Stimulated activated CD8-positive, alpha-beta memory T cell treated with anti-CD3 and anti-CD28 coated beads, Interleukin-15, amount 100 ng/mL, for 1 hour (primary cell): ENCODE data around the gene CUL1.

Source experiments
- DNase-seq: peaks from one replicate; pipeline ENCODE4 v3.0.0-alpha.2; 2020; ENCODE audit warnings: low read depth

CUL1 gene

GRCh38 chr7:148698397-148699023 is at the start of gene CUL1:
Gene CUL1, plus strand, starts transcription at chr7:148698903. Its CDS starts 31,220 bp downstream, at chr7:148730123.
- peak; percentile 73 for DNase-seq

GRCh38 chr7:148650232-148650858 is 48.4 kb upstream of the CUL1 start:
- no peak for DNase-seq

GRCh38 chr7:148652773-148653172 is 45.9 kb upstream of the CUL1 start:
- no peak for DNase-seq

- DNase-seq = no peak
Measured at GRCh38 chr7:148657929-148658328, 40.8 kb upstream of the CUL1 start.

GRCh38 chr7:148661471-148661870 is 37.2 kb upstream of the CUL1 start:
- DNase-seq = no peak

- no peak for DNase-seq
Measured at GRCh38 chr7:148662646-148663045, 36.1 kb upstream of the CUL1 start.

- DNase-seq = no peak
Measured at GRCh38 chr7:148664324-148664723, 34.4 kb upstream of the CUL1 start.

- no peak for DNase-seq
Measured at GRCh38 chr7:148665221-148665620, 33.5 kb upstream of the CUL1 start.

GRCh38 chr7:148669927-148670326 is 28.8 kb upstream of the CUL1 start:
- no peak for DNase-seq

- DNase-seq = no peak
Measured at GRCh38 chr7:148670374-148670773, 28.3 kb upstream of the CUL1 start.

- no peak for DNase-seq
Measured at GRCh38 chr7:148670807-148671206, 27.9 kb upstream of the CUL1 start.

- DNase-seq = no peak
Measured at GRCh38 chr7:148672041-148672440, 26.7 kb upstream of the CUL1 start.

- DNase-seq = no peak
Measured at GRCh38 chr7:148674689-148675088, 24.0 kb upstream of the CUL1 start.

GRCh38 chr7:148676291-148676690 is 22.4 kb upstream of the CUL1 start:
- DNase-seq = no peak

GRCh38 chr7:148681821-148682220 is 16.9 kb upstream of the CUL1 start:
- DNase-seq = no peak

GRCh38 chr7:148684289-148684830 is 14.3 kb upstream of the CUL1 start:
- DNase-seq = no peak

GRCh38 chr7:148686312-148686937 is 12.3 kb upstream of the CUL1 start:
- DNase-seq = no peak

GRCh38 chr7:148687555-148687954 is 11.1 kb upstream of the CUL1 start:
- no peak for DNase-seq

GRCh38 chr7:148688526-148688925 is 10.2 kb upstream of the CUL1 start:
- no peak for DNase-seq

- no peak for DNase-seq
Measured at GRCh38 chr7:148693651-148694050, 5.1 kb upstream of the CUL1 start.

GRCh38 chr7:148694631-148695030 is 4.1 kb upstream of the CUL1 start:
- no peak for DNase-seq

GRCh38 chr7:148695953-148696352 is 2.8 kb upstream of the CUL1 start:
- no peak for DNase-seq

- no peak for DNase-seq
Measured at GRCh38 chr7:148696787-148697186, 1.9 kb upstream of the CUL1 start.
